ENCODE data around the gene PANK4. TPM values are rescaled to one million over a fixed set of nuclear protein-coding genes. Genes with fewer than 3 reads are reported as not detected.

Gene PANK4
- total and polyA plus RNA-seq, 8 donors: 23.2 to 30.9 (median 28.1) TPM

DNA sequence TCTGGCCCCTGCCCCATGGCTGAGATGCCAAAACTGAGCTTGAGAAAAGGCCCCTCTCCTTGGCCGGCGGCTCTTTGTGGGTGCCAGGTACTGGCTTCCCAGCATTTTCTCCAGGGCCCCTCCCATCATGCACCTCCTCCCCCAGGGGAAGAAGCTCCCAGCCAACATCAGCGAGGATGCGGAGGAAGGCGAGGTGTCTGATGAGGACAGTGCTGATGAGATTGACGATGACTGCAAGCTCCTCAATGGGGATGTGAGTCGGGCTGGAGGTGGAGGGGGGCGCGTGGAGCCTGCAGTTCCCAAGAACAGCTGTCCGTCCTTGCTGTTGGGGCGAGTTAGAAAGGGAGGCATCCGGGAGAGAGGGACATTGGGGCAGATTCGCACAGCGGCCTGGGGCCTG is 36.8 kb downstream of the PANK4 start:
- TF ChIP-seq, protein P1, sequence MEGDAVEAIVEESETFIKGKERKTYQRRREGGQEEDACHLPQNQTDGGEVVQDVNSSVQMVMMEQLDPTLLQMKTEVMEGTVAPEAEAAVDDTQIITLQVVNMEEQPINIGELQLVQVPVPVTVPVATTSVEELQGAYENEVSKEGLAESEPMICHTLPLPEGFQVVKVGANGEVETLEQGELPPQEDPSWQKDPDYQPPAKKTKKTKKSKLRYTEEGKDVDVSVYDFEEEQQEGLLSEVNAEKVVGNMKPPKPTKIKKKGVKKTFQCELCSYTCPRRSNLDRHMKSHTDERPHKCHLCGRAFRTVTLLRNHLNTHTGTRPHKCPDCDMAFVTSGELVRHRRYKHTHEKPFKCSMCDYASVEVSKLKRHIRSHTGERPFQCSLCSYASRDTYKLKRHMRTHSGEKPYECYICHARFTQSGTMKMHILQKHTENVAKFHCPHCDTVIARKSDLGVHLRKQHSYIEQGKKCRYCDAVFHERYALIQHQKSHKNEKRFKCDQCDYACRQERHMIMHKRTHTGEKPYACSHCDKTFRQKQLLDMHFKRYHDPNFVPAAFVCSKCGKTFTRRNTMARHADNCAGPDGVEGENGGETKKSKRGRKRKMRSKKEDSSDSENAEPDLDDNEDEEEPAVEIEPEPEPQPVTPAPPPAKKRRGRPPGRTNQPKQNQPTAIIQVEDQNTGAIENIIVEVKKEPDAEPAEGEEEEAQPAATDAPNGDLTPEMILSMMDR (IDR thresholded peaks at IDR 0.05): no peak
- Histone ChIP-seq H3K36me3 (no peaks in the 10 kb centered on the region), H3K4me1 (no peaks in the 10 kb centered on the region), H3K9me3 (peaks cover 0 to 20% of the 10 kb centered on the region in 2 donors), H3K4me3 (no peak overlapping the region), H3K27ac (no peak overlapping the region), H3K27me3 (peaks cover 0 to 35% of the 10 kb centered on the region in 2 donors)
- intact Hi-C loops (cut with DNase I): no loop called here
- ATAC-seq (no peak), DNase-seq (no peak)

DNA sequence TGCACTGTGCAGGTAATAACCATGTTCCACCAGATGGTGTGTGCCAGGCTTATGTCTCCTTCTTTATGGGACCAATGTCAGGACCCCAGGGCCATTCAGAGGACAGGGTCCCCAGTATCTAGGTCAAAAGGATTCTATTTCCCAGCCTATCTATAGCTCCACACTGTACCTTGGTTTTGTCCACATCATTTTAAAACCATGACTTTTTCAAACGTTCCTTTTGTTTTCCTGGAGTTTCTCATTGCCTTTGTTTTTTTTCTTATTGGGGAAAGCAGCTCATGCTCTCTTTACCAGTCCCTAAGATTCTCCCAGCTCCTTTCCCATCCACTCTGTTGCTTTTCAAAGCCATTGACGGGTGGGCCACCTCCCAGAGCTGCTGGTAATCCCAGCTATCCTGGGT is 37.7 kb downstream of the PANK4 start:
- intact Hi-C loops (cut with DNase I): no loop called here
- Histone ChIP-seq H3K27me3 (peaks cover 0 to 29% of the 10 kb centered on the region in 2 donors), H3K36me3 (no peaks in the 10 kb centered on the region), H3K9me3 (peaks cover 0 to 20% of the 10 kb centered on the region in 2 donors), H3K27ac (no peak overlapping the region), H3K4me1 (no peaks in the 10 kb centered on the region), H3K4me3 (no peak overlapping the region)
- TF ChIP-seq, protein P1 (IDR thresholded peaks at IDR 0.05): no peak
- DNase-seq: no peak
- no peak for ATAC-seq

DNA sequence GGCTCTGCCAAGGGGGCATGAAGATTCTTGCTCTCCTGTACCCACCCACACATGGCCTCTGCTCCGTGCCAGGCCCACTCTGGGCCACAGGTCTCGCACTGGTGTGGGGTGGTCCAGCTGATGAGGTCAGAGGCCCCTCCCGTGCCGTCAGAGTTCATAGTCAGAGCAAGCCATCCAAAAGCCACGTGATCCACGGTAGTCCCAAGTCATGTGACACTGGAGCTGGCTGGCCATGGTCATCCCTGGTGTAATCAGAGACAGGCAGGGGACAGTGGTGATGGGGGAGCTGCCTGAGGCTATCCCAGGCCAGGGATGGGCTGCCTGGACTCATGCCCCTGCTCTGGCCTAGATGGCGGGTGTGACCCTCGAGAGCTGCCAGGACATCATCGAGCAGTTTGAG is 39.8 kb downstream of the PANK4 start:
- H3K27ac ChIP-seq: no peak overlapping the region
- H3K9me3 ChIP-seq: peaks cover 0 to 20% of the 10 kb centered on the region in 2 donors
- TF ChIP-seq, protein P1 (IDR thresholded peaks at IDR 0.05): no peak
- H3K4me1 ChIP-seq: no peaks in the 10 kb centered on the region
- ATAC-seq (no peak), DNase-seq (no peak)
- H3K27me3 ChIP-seq: peaks cover 0 to 8% of the 10 kb centered on the region in 2 donors
- H3K4me3 ChIP-seq: no peak overlapping the region
- intact Hi-C loops (cut with DNase I): no loop called here
- no peaks in the 10 kb centered on the region for H3K36me3 ChIP-seq

DNA sequence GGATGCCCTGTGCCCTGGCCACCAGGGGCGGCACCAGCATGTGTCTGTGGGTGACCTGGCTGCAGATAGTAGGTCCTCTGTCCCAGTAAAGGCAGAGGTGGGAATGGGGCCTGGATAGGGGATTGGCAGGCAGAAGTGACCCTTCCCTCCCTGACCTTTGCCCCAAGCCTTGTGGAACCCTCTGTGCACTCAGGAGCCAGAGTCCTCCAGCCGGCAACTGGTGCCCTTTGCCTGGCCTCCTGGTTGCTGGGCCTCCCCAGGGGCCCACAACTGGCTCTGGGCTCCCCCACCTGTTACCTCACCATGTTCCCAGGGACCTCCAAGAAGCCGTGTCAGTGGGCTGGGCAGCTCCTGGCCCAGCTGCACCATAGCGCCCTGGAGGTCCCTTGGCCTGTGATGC is 40.4 kb downstream of the PANK4 start:
- Histone ChIP-seq H3K4me1 (no peaks in the 10 kb centered on the region), H3K27me3 (peaks cover 0 to 2% of the 10 kb centered on the region in 2 donors), H3K9me3 (peaks cover 0 to 20% of the 10 kb centered on the region in 2 donors), H3K27ac (no peak overlapping the region), H3K4me3 (no peak overlapping the region), H3K36me3 (no peaks in the 10 kb centered on the region)
- DNase-seq (no peak), ATAC-seq (no peak)
- intact Hi-C loops (cut with DNase I): no loop called here
- TF ChIP-seq, protein P1 (IDR thresholded peaks at IDR 0.05): no peak

DNA sequence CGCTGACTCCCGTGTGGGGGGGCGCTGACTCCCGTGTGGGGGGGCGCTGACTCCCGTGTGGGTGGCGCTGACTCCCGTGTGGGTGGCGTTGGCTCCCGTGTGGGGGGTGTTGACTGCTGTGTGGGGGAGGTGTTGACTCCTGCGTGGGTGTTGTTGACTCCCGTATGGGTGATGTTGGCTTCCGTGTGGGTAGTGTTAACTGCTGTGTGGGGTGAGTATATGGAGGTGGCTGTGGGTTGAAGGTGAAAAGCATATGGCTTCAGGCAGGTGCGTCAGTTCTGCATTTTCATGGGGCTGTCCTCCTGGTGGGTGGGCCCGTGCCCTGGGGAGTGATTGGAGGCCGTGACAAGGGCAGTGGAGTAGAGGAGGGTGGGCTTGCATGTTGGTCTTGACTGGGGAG is 42.4 kb downstream of the PANK4 start:
- peaks cover 0 to 3% of the 10 kb centered on the region in 2 donors for H3K27me3 ChIP-seq
- no peak overlapping the region for H3K4me3 ChIP-seq
- H3K4me1 ChIP-seq: no peaks in the 10 kb centered on the region
- peaks cover 0 to 14% of the 10 kb centered on the region in 2 donors for H3K9me3 ChIP-seq
- intact Hi-C loops (cut with DNase I): no loop called here
- TF ChIP-seq, protein P1 (IDR thresholded peaks at IDR 0.05): no peak
- no peak for ATAC-seq
- no peak for DNase-seq
- no peak overlapping the region for H3K27ac ChIP-seq
- H3K36me3 ChIP-seq: no peaks in the 10 kb centered on the region
